Measurements from ENCODE around the gene IL17REL. TPM values are rescaled to one million over a fixed set of nuclear protein-coding genes. Genes with fewer than 3 reads are reported as not detected.

The IL17REL gene
- polyA plus RNA-seq, 3 donors: not detected

DNA sequence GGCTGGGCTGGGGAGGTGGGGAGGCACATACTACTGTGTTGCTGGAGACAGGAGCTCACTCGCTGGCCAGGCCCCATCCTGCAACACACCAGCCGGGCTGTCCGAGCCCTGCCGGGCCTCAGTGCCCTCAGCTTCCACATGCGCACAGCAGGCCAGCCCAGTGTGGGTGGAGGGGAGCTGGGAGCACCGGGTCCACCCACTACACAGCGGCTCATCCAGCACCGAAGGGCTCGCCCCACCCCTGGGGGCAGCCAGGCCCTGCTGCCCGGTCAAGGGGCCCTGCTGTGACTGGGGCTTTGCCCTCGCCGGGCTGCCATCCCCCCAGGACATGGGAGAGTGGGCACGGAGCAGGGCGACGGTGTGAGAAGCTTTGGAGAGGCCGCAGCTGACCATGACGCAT lies 36.3 kb upstream of the IL17REL start:
- no peak overlapping the region for H3K4me3 Mint-ChIP-seq
- Histone ChIP-seq H3K27me3 (ENCODE audit: control insufficient read depth in 2 of 2, insufficient read depth in 2 of 2, low read length in 2 of 2) (peaks cover 0 to 5% of the 10 kb centered on the region in 2 donors), H3K9me3 (replicated peaks in 1 of 2; ENCODE audit: control insufficient read depth in 1 of 2, insufficient read depth in 1 of 2, low read length in 2 of 2) (peaks cover 3 to 8% of the 10 kb centered on the region in 2 donors), H3K27ac (ENCODE audit: low read depth in 1 of 2, low read length in 2 of 2) (no peak overlapping the region), H4K20me1 (ENCODE audit: insufficient read depth, low read length) (no peaks in the 10 kb centered on the region), H3K4me3 (replicated peaks in 1 of 3; ENCODE audit: low read depth in 2 of 3, low read length in 3 of 3) (no peak overlapping the region), H3K36me3 (replicated peaks in 1 of 2; ENCODE audit: control insufficient read depth in 1 of 2, insufficient read depth in 2 of 2, low read length in 2 of 2) (no peaks in the 10 kb centered on the region), H3K9ac (ENCODE audit: insufficient read depth, low read length, poor library complexity, severe bottlenecking) (no peak overlapping the region), H3K4me1 (ENCODE audit: control insufficient read depth in 1 of 2, insufficient read depth in 2 of 2, low read length in 2 of 2) (peaks cover 0 to 6% of the 10 kb centered on the region in 2 donors), H3K4me2 (replicated peaks; ENCODE audit: extremely low read depth, low read length, poor library complexity, severe bottlenecking) (no peak overlapping the region), H2AFZ (ENCODE audit: insufficient read depth, low read depth, low read length, poor library complexity, severe bottlenecking) (no peak overlapping the region), H3K79me2 (ENCODE audit: insufficient read depth, low read length) (no peaks in the 10 kb centered on the region)
- intact Hi-C loops (cut with micrococcal nuclease): no loop called here
- DNase-seq: no peak
- peaks cover 7% of the 10 kb centered on the region for H3K4me1 Mint-ChIP-seq
- peaks cover 12 to 24% (median 19%) of the 10 kb centered on the region in 3 donors for H3K27me3 Mint-ChIP-seq (ENCODE audit: low read depth in 3 of 3)
- peaks cover 0 to 14% (median 8%) of the 10 kb centered on the region in 7 donors for H3K9me3 Mint-ChIP-seq
- H3K27ac Mint-ChIP-seq: no peak overlapping the region
- TF ChIP-seq, protein P1, sequence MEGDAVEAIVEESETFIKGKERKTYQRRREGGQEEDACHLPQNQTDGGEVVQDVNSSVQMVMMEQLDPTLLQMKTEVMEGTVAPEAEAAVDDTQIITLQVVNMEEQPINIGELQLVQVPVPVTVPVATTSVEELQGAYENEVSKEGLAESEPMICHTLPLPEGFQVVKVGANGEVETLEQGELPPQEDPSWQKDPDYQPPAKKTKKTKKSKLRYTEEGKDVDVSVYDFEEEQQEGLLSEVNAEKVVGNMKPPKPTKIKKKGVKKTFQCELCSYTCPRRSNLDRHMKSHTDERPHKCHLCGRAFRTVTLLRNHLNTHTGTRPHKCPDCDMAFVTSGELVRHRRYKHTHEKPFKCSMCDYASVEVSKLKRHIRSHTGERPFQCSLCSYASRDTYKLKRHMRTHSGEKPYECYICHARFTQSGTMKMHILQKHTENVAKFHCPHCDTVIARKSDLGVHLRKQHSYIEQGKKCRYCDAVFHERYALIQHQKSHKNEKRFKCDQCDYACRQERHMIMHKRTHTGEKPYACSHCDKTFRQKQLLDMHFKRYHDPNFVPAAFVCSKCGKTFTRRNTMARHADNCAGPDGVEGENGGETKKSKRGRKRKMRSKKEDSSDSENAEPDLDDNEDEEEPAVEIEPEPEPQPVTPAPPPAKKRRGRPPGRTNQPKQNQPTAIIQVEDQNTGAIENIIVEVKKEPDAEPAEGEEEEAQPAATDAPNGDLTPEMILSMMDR (IDR thresholded peaks at IDR 0.05): no peak
- no peaks in the 10 kb centered on the region for H3K36me3 Mint-ChIP-seq
- 98% methylated on average over 10 of the region's 17 CpGs for WGBS (ENCODE audit: insufficient coverage)

DNA sequence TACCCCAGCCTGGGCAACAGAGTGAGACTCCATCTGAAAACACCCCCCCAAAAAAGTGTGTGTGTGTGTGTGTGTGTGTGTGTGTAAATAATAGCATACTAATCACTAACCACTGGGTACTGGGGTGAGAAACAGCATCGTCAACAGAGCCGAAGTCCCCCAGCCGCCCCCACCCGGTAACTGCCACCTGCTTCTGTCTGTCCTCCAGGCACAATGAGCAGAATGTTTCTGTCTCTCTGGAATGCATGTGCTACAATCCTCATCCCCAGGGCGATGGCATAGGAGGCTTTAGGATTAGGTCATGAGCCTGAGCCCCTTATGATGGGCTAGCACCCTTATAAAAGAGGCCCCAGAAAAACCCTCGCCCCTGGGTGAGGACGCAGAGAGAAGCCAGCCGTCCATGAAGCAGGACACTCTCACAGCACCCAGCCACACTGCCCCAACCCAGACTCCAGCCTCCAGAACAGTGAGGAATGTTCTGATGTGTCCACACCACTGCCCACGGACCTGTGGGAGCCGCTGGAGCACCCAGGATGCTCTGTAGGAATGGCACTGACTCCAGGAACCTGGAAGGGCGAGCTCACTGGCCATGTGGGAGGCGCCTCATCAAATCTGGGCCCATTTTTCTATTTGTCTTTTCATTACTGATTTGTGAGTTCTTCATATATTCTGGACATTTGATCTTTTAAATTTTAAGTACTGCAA lies 35.6 kb upstream of the IL17REL start:
- 95% methylated on average over 7 of the region's 12 CpGs for WGBS (ENCODE audit: insufficient coverage)
- no peak overlapping the region for H3K4me3 ChIP-seq (replicated peaks in 1 of 3; ENCODE audit: low read depth in 2 of 3, low read length in 3 of 3)
- DNase-seq: no peak
- TF ChIP-seq, protein P1 (IDR thresholded peaks at IDR 0.05): no peak
- H3K4me1 ChIP-seq (ENCODE audit: control insufficient read depth in 1 of 2, insufficient read depth in 2 of 2, low read length in 2 of 2): peaks cover 0 to 6% of the 10 kb centered on the region in 2 donors
- no peak overlapping the region for H3K27ac ChIP-seq (ENCODE audit: low read depth in 1 of 2, low read length in 2 of 2)
- H3K4me2 ChIP-seq (replicated peaks; ENCODE audit: extremely low read depth, low read length, poor library complexity, severe bottlenecking): no peak overlapping the region
- no peaks in the 10 kb centered on the region for H3K79me2 ChIP-seq (ENCODE audit: insufficient read depth, low read length)
- no peak overlapping the region for H3K27ac Mint-ChIP-seq
- no peaks in the 10 kb centered on the region for H3K36me3 Mint-ChIP-seq
- peaks cover 7% of the 10 kb centered on the region for H3K4me1 Mint-ChIP-seq
- intact Hi-C loops (cut with micrococcal nuclease): no loop called here
- no peak overlapping the region for H3K4me3 Mint-ChIP-seq
- peaks cover 0 to 10% (median 5%) of the 10 kb centered on the region in 7 donors for H3K9me3 Mint-ChIP-seq
- no peak overlapping the region for H3K9ac ChIP-seq (ENCODE audit: insufficient read depth, low read length, poor library complexity, severe bottlenecking)
- peaks cover 0 to 5% of the 10 kb centered on the region in 2 donors for H3K27me3 ChIP-seq (ENCODE audit: control insufficient read depth in 2 of 2, insufficient read depth in 2 of 2, low read length in 2 of 2)
- H2AFZ ChIP-seq (ENCODE audit: insufficient read depth, low read depth, low read length, poor library complexity, severe bottlenecking): no peak overlapping the region
- no peaks in the 10 kb centered on the region for H3K36me3 ChIP-seq (replicated peaks in 1 of 2; ENCODE audit: control insufficient read depth in 1 of 2, insufficient read depth in 2 of 2, low read length in 2 of 2)
- H3K9me3 ChIP-seq (replicated peaks in 1 of 2; ENCODE audit: control insufficient read depth in 1 of 2, insufficient read depth in 1 of 2, low read length in 2 of 2): peaks cover 0 to 4% of the 10 kb centered on the region in 2 donors
- H4K20me1 ChIP-seq (ENCODE audit: insufficient read depth, low read length): no peaks in the 10 kb centered on the region
- peaks cover 15 to 25% (median 22%) of the 10 kb centered on the region in 3 donors for H3K27me3 Mint-ChIP-seq (ENCODE audit: low read depth in 3 of 3)

All from CD14-positive monocyte (primary cell).